Dermis blood vessel endothelial cell (primary cell): ENCODE measurements around the gene ZNF432. TPM values are rescaled to one million over a fixed set of nuclear protein-coding genes. Genes with fewer than 3 reads are reported as not detected.
A peak's percentile ranks its signal among the peaks of the same experiment; 100 is the strongest.

ENCODE experiments used
- DNase-seq: peaks from one replicate; pipeline ENCODE4 v3.0.0; 2010
- total RNA-seq: library from RNA; depleted of rRNA; stranded (reverse); fragments of >200 nt; gene quantifications from 2 replicates; pipeline ENCODE4 v1.2.3, GENCODE V29; 2014

Gene ZNF432
- total RNA-seq, 1 donor from 2014 or later, result 10.0 TPM

DNA sequence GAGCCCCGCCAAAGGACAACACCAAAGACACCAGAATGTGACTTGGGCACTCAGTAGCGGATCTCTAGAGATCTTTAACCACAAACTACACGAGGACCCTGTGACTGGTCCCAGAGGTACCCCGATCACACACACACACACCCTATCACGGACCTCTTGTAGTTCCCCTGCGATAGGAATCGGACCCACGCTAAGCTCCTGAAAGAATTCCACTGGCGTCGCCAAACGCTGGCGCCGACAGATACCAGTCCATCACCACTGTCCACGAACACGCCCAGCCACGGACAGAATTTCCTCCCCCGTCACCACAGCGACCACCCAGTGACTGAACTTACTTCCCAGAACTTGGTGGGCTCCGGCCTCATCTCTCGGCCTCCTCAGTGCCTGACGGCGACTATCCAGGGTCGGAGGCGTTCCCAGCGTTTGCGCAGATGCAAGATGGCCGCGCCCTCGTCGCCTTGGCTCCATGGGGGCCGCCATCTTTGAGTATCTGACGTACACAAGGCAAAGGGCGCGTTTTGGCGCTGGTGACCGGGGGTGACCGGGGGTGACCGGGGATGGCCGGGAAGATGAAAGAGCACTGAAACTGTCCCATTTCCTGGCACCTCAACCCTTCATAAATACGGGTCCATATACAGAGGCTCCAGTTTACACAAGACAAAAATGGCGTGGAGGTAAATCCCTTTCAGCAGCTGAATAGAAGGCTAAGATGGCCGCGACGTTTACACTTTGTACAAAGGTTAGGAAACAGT is 40.7 kb downstream of the ZNF432 start, which contains the start of gene ZNF615:
Gene ZNF615 (minus strand): TSS at position 406 of the 752 bp plus-strand sequence. CDS start 4,500 bp downstream, outside the sequence.
- peak; percentile 93 for DNase-seq

DNA sequence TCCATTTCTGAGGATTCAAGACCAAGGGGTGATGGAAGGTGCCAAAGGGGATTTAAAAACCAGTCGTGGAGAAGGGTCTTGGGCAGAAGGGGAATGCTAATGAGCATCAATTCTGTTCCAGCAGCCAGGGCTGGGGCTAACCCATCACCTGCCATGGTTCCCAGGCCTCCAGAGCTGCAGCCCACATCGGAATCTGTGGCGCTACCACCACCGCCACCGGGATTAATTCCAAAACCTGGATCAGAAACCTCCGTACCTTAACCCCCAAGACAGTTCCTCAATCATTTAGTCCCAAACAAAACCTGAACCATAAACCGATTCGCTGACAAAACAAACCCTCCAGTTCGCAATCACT is 41.2 kb downstream of the ZNF432 start:
- DNase-seq, result peak; percentile 18

DNA sequence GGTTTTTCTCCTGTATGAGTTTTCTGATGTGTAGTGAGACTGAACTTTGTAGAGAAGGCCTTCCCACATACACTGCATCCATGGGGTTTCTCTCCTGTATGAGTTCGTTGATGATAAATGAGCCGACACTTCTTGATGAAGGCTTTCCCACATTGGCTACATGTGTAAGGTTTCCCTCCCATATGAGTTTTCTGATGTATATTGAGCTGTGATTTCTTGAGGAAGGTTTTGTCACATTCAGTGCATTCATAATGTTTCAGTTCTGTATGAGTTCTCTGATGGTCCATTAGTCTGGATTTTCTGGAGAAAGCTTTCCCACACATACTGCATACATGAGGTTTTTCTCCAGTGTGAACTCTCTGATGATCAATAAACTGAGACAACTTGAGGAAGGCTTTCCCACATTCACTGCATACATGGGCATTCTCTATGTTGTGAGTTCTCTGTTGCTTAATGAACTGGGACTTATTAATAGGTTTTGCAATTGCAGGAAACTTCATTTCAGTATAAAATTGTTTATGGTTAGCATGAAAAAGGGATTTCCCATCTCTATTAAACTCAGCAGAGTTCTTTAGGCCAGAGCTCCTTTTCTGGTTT is 54.5 kb downstream of the ZNF432 start:
- no peak for DNase-seq

DNA sequence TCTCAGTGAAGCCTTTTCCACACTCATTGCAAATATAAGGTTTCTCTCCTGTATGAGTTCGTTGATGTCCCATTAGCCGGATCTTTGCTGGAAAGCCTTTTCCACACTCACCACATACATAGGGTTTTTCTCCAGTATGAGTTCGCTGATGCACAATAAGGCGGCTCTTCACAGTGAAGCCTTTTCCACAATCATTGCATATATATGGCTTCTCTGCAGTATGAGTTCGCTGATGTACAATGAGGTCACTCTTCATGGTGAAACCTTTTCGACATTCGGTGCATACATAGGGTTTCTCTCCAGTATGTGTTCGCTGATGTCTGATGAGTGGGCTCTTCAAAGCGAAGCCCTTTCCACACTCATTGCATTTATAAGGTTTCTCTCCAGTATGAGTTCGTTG is 55.2 kb downstream of the ZNF432 start:
- DNase-seq, result no peak

DNA sequence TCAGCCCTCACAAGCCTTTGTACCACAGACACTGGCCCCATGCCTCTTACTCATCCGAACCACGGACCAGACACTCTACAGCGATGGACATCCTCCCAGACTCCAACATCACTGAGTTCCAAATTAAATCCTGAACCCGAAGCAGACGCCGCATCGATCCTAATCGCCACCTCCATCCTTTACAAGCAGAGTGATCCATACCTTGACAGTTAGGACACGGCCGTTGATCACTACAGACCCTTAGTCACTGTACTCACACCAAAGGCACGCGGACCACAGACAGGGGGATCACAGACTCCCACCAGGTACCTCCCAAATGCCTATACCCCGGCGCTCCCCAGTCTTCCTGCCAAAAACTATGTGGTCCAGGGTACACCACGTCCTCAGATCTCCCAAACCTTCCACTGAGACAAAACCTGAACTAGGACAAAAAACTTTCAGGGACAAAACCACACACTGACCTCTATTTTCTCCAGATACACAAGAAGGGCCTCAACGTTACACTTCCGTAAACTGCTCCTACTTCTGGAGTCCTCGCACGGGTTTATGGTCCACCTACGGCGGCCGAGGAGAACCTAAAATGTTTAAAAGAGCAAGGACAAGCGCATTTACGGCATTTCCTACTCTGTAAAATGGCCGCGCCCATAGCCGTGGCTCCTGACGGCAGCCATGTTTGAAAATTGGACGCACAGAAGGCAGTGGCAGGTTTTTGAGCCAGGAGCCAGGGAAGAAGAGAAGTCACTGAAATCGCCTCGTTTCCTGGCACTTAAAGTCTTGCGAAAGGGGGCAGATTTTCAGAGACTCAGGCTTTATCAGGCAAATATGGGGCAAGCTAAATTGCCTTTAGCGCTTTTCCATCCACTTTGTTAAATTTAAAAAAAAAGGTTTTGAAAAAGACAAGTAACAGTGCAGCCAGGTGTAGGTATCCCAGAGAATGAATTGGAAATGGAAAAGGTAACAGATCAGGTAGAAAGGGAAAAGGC is 62.0 kb downstream of the ZNF432 start, which contains the start of gene ZNF350:
Gene ZNF350 (minus strand): TSS at position 532 of the 983 bp plus-strand sequence. CDS start 12,480 bp downstream, outside the sequence.
- peak; percentile 98 for DNase-seq

DNA sequence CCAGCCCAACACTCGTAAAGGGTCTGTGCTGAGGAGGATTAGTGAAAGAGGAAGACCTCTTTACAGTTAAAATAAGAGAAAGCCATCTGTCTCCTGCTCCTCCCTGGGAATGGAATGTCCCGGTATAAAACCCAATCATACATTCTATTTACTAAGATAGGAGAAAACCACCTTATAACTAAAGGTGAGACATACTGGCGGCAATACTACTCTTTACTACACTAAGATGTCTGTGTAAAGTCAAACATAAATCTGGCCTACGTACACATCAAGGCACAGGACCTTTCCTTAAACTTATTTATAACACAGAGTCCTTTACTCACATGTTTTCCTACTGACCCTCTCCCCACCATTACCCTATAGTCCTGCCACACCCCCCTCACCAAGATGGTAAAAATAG is 65.3 kb downstream of the ZNF432 start:
- DNase-seq, result no peak

Other genes starting within 250 kb of the ZNF432 start
- gene ZNF577, start 160.9 kb downstream of the ZNF432 start, total RNA-seq, result 3.0 and 4.4 TPM in 2 replicates
- gene ZNF649, start 143.8 kb downstream of the ZNF432 start, total RNA-seq, result 6.5 and 9.2 TPM in 2 replicates
- gene ZNF613, start 121.4 kb downstream of the ZNF432 start, total RNA-seq, result 7.7 and 8.5 TPM in 2 replicates
- gene ZNF350, start 62.0 kb downstream of the ZNF432 start, total RNA-seq, result 11.2 and 14.8 TPM in 2 replicates
- 11.9 and 12.9 TPM in 2 replicates for gene ZNF615, start 40.6 kb downstream of the ZNF432 start, total RNA-seq
- 9.9 and 10.1 TPM in 2 replicates for gene ZNF614, start 20.5 kb downstream of the ZNF432 start, total RNA-seq
- 13.5 and 22.5 TPM in 2 replicates for gene ZNF841, start 46.9 kb upstream of the ZNF432 start, total RNA-seq
- 8.5 and 9.2 TPM in 2 replicates for gene ZNF616, start 91.1 kb upstream of the ZNF432 start, total RNA-seq
- 10.2 and 10.7 TPM in 2 replicates for gene ZNF836, start 122.8 kb upstream of the ZNF432 start, total RNA-seq
- 154 and 363 TPM in 2 replicates for gene PPP2R1A, start 141.2 kb upstream of the ZNF432 start, total RNA-seq
- 11.9 and 16.2 TPM in 2 replicates for gene ZNF766, start 220.7 kb upstream of the ZNF432 start, total RNA-seq
- gene ZNF480, start 248.3 kb upstream of the ZNF432 start, total RNA-seq, result 4.9 and 5.4 TPM in 2 replicates